Measurements from ENCODE around the gene RB1.

The RB1 gene

DNA sequence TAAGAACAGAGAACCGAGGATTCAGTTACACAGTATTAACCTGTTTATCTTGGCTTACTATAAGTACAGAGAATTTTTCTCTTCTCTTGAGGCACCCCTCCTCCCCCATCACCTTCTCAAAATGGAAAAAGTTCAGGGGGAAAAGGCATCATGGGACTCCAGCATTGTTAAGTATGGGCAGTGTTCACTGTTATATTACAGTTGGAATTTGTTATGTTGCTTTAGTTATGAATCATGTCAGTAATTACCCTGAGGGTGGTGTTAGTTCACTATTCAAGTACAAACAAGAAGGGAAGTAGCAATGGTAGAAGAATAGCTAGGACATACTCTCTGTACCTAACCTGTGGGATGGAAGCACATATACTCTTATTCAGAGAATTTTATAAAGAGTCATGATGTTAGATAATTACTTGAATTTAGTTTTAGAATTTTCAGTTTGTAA, 97.3 kb downstream of the RB1 start:
- Histone ChIP-seq H3K9me3 (ENCODE audit: insufficient read depth, low read length) (no peaks in the 10 kb centered on the region), H3K4me1 (ENCODE audit: low read length) (peaks cover 50% of the 10 kb centered on the region), H2AFZ (ENCODE audit: low read depth, low read length) (no peak overlapping the region), H3K36me3 (replicated peaks; ENCODE audit: low read depth, low read length) (no peaks in the 10 kb centered on the region), H3K9ac (ENCODE audit: low read length) (no peak overlapping the region), H3K79me2 (ENCODE audit: low read length) (no peaks in the 10 kb centered on the region), H3K4me2 (ENCODE audit: low read length) (peak overlapping the region; percentile 17), H3K27me3 (ENCODE audit: low read depth, low read length) (no peaks in the 10 kb centered on the region), H3K4me3 (ENCODE audit: low read length) (no peak overlapping the region), H3K27ac (ENCODE audit: low read length) (no peak overlapping the region), H4K20me1 (ENCODE audit: insufficient read depth, low read length) (no peaks in the 10 kb centered on the region)
- no peak for TF ChIP-seq EZH2phosphoT487 (IDR thresholded peaks at IDR 0.05; ENCODE audit: low read depth)
- TF ChIP-seq, protein P1, sequence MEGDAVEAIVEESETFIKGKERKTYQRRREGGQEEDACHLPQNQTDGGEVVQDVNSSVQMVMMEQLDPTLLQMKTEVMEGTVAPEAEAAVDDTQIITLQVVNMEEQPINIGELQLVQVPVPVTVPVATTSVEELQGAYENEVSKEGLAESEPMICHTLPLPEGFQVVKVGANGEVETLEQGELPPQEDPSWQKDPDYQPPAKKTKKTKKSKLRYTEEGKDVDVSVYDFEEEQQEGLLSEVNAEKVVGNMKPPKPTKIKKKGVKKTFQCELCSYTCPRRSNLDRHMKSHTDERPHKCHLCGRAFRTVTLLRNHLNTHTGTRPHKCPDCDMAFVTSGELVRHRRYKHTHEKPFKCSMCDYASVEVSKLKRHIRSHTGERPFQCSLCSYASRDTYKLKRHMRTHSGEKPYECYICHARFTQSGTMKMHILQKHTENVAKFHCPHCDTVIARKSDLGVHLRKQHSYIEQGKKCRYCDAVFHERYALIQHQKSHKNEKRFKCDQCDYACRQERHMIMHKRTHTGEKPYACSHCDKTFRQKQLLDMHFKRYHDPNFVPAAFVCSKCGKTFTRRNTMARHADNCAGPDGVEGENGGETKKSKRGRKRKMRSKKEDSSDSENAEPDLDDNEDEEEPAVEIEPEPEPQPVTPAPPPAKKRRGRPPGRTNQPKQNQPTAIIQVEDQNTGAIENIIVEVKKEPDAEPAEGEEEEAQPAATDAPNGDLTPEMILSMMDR (IDR thresholded peaks at IDR 0.05; ENCODE audit: low read depth, low read length), result peak; percentile 53

DNA sequence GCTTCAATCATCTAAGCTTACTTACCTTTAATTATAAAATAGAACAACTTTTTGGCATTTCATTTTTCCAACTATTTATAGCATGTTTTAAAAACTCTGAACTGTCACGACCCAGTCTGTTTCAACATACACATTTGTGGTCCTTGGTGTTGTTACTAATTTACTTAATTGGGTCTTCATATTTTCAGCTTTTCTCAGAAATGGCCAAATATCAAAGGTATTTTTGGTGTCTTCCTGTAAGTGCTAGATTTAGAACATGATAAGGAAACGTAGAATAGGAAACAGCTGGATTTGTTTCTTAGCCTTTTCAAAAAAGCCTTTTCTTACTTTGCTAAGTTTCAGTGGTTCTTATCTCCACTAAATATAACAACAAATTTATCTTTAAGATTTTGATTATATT, 97.9 kb downstream of the RB1 start:
- no peaks in the 10 kb centered on the region for H3K9me3 ChIP-seq (ENCODE audit: insufficient read depth, low read length)
- peaks cover 50% of the 10 kb centered on the region for H3K4me1 ChIP-seq (ENCODE audit: low read length)
- H3K79me2 ChIP-seq (ENCODE audit: low read length), result no peaks in the 10 kb centered on the region
- no peak overlapping the region for H3K9ac ChIP-seq (ENCODE audit: low read length)
- TF ChIP-seq, protein P1 (IDR thresholded peaks at IDR 0.05; ENCODE audit: low read depth, low read length), result no peak
- no peak for TF ChIP-seq EZH2phosphoT487 (IDR thresholded peaks at IDR 0.05; ENCODE audit: low read depth)
- H3K27me3 ChIP-seq (ENCODE audit: low read depth, low read length), result no peaks in the 10 kb centered on the region
- no peak overlapping the region for H3K4me3 ChIP-seq (ENCODE audit: low read length)
- no peaks in the 10 kb centered on the region for H3K36me3 ChIP-seq (replicated peaks; ENCODE audit: low read depth, low read length)
- H4K20me1 ChIP-seq (ENCODE audit: insufficient read depth, low read length), result no peaks in the 10 kb centered on the region
- peak overlapping the region; percentile 17 for H3K4me2 ChIP-seq (ENCODE audit: low read length)
- no peak overlapping the region for H3K27ac ChIP-seq (ENCODE audit: low read length)
- no peak overlapping the region for H2AFZ ChIP-seq (ENCODE audit: low read depth, low read length)

DNA sequence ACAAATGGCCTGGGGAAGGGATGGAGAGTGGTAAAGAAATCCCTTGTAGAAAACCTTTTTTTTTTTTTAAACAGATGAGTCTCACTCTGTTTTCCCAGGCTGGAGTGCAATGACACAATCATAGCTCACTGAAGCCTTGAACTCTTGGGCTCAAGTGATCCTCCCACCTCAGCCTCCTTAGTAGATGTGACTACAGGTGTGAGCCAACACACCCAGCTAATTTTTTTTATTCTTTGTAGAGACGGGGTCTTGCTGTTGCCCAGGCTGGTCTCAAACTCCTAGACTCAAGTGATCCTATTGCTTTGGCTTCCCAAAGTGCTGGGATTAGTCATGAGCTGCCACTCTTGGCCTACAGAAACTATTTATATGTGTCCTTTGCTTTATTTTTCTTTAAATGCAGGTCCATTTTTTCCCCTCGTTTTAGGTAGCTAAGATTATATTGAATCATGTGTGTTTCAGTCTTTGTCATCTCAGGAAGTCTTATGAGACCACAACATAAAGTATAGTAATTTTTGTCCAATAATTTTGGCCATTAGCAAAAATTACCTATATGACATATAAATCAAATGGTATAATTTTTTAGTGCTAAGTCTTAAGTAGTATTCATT, 98.9 kb downstream of the RB1 start:
- no peaks in the 10 kb centered on the region for H3K79me2 ChIP-seq (ENCODE audit: low read length)
- TF ChIP-seq EZH2phosphoT487 (IDR thresholded peaks at IDR 0.05; ENCODE audit: low read depth), result no peak
- TF ChIP-seq, protein P1 (IDR thresholded peaks at IDR 0.05; ENCODE audit: low read depth, low read length), result no peak
- no peaks in the 10 kb centered on the region for H3K27me3 ChIP-seq (ENCODE audit: low read depth, low read length)
- peak overlapping the region; percentile 24; the same call in 1 of the 2 replicates for H3K9ac ChIP-seq (ENCODE audit: low read length)
- H2AFZ ChIP-seq (ENCODE audit: low read depth, low read length), result no peak overlapping the region
- H3K9me3 ChIP-seq (ENCODE audit: insufficient read depth, low read length), result no peaks in the 10 kb centered on the region
- H3K36me3 ChIP-seq (replicated peaks; ENCODE audit: low read depth, low read length), result peaks cover 3% of the 10 kb centered on the region
- H4K20me1 ChIP-seq (ENCODE audit: insufficient read depth, low read length), result no peaks in the 10 kb centered on the region
- H3K4me3 ChIP-seq (ENCODE audit: low read length), result peak overlapping the region; percentile 1
- H3K4me1 ChIP-seq (ENCODE audit: low read length), result peaks cover 50% of the 10 kb centered on the region
- H3K27ac ChIP-seq (ENCODE audit: low read length), result peak overlapping the region; percentile 66
- H3K4me2 ChIP-seq (ENCODE audit: low read length), result peak overlapping the region; percentile 44

DNA sequence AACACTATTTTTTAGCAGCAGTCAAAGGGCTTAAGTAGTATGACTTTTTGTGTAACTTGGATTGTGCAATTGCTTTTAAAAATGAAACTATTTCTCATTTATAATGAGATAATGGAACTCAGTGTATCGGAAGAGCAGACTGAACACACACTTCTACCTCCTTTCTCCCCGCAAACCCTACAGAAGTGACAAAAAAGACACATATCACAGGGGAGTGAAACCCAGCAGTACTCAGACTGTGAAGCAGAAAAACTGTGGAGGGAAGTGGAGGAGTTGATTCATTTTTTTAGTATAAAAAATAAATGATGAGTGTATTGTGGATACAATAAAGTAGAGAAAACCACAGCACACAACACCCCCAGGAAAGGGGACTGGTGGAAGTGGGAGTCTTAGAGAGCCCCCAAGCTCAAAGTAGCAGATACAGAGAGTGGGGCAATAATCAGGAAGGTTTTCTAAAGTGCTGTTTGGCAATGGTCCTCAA, 99.6 kb downstream of the RB1 start:
- Histone ChIP-seq H3K4me3 (ENCODE audit: low read length) (peak overlapping the region; percentile 31), H2AFZ (ENCODE audit: low read depth, low read length) (no peak overlapping the region), H4K20me1 (ENCODE audit: insufficient read depth, low read length) (no peaks in the 10 kb centered on the region), H3K9me3 (ENCODE audit: insufficient read depth, low read length) (no peaks in the 10 kb centered on the region), H3K27me3 (ENCODE audit: low read depth, low read length) (no peaks in the 10 kb centered on the region), H3K4me2 (ENCODE audit: low read length) (peak overlapping the region; percentile 44), H3K9ac (ENCODE audit: low read length) (peak overlapping the region; percentile 24; the same call in 1 of the 2 replicates), H3K27ac (ENCODE audit: low read length) (peak overlapping the region; percentile 66), H3K36me3 (replicated peaks; ENCODE audit: low read depth, low read length) (peaks cover 3% of the 10 kb centered on the region), H3K4me1 (ENCODE audit: low read length) (peaks cover 50% of the 10 kb centered on the region), H3K79me2 (ENCODE audit: low read length) (no peaks in the 10 kb centered on the region)
- TF ChIP-seq EZH2phosphoT487 (IDR thresholded peaks at IDR 0.05; ENCODE audit: low read depth), result no peak
- TF ChIP-seq, protein P1 (IDR thresholded peaks at IDR 0.05; ENCODE audit: low read depth, low read length), result no peak
